Measurements from ENCODE around the gene NEBL.

Gene NEBL

DNA sequence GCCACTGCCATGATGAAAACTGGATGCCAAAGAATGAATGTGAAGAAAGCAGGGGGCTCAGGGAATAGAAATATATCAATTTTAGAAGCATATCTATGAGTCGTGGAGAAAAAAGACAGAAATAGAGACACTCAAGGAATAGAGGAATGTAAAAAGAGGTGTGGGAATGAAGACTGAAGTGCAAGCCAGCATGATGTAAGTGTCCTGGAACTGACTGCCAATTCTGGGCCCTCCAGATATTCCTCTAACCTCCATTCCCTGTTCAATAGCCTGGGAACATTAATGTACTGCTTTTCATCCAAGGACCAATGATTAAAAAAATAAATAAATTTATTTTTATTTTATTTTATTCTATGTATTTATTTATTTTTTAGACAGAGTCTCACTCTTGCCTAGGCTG is 40.6 kb downstream of the NEBL start:
- DNase-seq, result no peak

DNA sequence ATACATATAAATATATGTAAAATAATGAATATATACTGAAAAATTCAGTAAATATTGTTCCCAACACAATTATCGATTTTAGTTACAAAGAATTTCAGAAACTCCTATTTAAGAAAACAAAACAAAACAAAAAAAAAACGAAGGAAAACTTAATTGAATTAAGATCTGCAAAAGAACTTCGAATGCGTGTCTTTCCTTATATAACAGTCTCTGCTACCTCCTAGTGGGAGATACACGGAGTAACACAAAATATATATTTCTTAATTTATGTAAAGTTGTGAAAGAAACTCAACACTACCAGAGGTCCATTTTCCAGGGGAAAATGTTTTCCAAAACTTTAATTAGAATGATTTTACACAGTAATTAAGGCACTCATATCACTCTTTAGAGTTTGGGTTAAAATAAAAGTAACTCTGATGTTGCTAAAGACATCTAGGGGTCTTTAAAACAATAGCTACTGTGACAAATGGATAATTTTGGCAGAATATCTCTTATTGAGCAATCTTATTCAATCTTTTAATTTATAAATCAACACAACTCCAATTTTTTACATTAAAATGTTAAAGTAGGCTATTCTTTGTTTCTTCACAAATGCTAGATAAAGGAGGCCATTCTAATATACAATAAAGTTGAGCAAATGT is 41.6 kb downstream of the NEBL start:
- DNase-seq, result peak; percentile 1

DNA sequence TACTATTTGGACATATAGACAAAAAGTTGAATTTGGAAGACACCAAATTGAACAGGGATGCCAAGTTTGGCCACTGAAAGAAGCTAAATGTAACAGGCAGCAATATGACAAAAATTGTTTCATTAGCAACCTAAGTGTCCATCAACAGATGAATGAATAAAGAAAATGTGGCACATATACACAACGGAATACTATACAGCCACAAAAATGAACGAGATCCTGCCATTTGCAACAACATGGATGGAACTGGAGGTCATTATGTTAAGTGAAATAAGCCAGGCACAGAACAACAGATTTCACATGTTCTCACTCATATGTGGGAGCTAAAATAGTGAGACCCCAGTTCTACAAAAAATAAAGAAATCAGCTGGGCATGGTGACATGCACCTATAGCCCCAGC is 43.8 kb downstream of the NEBL start:
- DNase-seq, result no peak

DNA sequence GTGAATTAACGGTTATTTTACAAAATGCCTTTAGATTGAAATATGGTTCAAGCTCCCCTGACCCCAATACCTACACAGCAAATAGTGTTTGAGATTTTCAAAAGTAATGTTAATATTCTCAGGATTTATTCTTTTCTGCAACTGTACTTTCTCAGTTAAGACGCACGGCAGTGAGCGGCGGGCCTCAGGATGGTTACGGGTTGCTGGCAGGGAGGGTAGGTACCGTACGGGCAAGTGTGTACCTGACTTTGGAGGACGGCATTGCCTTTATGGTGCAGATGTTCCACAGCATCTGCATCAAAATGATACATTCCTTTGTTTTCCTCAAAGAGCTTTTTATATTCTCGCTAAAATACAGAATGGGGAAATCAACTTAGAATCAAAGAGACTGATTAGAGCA is 44.8 kb downstream of the NEBL start:
- no peak for DNase-seq

DNA sequence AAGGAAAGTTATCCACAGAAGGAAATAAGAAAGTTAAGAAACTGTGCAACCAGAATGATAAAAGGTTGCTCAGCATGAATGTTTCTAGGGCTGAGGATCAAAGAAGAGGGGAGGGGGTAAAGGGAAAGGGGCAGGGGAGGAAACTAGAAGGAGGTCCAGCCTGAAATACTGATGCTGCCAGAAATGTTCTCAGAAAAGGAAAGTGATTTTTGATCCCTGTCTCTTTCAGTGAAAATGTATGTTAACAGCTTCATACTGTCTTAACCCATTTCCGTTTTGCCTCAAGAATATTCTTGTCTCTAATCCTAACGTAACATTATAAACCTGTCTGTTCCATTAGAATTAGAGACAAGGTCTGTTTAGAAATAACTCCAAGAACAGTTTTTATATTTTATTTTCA is 49.6 kb downstream of the NEBL start:
- DNase-seq, result no peak

DNA sequence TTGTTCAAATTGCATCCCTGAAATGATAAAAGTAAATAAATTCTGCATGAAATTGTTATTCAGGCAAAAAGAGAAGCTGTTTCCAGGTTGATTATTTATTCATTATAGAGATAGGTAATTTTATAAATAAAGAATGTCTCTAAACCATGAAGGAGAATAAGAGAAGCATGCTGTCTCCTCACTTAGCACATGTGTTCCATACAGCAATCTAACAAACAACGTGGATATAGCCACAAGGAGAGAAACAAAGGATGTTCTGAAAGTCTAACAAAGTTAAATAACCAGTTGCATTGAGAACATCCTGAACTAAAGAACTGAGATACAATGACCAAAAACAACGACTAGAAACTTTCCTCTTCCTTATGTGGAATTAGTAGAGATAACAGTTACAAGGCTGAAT is 50.8 kb downstream of the NEBL start:
- no peak for DNase-seq

DNA sequence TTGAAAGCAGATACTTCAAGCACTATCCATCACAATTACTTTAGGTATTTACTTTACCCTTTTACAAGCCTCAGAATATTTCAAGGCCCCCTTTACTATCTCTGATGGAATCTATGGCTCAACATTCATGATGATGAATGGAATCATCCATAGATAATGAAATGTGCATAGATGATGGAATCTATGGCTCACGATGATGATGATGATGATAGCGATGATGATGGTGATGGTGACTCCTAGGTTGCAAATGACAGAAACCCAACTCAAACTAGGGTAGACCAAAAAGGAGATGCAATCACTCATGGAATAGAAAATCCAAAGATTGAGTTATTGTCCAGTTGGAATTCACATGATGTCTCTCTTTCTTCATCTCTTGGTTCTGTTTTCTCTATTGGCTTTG is 55.7 kb downstream of the NEBL start:
- no peak for DNase-seq

DNA sequence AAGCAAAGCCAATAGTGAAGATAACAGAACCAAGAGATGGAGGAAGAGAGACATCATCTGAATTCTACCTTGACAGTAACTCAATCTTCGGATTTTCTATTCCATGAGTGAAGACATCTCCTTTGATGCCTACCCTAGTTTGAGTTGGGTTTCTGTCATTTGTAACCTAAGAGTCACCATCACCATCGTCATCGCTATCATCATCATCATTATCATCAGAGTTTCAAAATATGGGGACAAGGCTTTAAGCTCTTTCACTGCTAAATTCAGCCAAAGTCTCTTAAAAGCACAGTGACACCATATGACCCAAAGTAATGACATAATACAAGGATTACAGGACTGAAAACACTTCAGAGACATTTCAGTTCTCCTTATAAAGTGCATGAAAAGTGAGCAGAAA is 57.2 kb downstream of the NEBL start:
- no peak for DNase-seq

DNA sequence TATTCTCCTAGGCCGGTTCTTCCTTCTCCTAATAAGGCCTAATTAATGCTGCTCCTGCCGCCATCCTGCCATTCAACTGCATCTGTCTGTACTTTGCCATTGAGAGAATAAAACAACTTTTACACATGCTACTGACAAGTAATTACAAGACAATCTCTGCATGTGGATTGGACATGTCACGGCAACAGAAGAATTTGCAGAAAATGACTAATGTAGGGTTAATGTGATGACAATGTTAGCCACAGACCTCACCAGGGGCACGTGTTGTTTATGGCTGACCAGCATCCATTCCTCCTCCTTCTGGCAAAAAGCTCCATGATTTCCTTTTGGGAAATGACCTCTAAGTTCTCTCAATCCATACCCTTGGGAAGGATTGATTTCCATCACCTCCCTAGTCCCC is 58.0 kb downstream of the NEBL start:
- DNase-seq, result no peak

DNA sequence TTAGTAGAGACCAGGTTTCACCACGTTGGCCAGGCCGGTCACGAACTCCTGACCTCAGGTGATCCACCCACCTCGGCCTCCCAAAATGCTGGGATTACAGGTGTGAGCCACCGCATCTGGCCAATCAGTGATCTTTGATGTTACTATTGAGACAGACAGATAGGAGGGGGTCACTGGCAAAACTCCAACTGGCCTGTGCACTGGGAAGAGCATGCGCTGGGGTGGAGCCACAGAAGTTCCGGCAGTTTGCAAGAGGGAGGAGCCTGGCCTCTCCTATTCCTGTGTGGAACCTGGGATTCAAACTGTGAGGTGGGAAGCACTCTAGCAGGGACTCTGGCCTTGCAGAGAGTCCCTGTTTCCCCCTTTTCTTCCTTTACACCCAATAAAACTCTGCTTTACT is 60.7 kb downstream of the NEBL start:
- no peak for DNase-seq

DNA sequence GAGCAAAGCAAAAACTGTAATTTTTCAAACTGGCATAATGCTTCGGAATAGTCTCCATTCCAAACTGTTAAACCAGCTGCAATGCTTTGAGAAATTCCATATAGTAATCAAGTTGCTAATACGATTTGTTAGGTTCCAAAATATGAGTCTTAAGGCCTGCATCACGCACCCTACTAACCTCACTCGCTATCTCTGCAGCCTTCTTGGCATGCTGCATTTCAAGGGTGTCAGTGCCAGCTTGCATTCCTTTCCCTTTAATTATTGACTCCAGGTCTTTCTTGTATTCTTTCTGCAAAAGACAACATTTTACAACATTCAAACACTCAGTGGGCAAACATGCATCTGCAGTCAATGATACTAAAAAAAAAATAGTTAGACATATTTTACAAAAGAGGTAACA is 61.8 kb downstream of the NEBL start:
- DNase-seq, result no peak

DNA sequence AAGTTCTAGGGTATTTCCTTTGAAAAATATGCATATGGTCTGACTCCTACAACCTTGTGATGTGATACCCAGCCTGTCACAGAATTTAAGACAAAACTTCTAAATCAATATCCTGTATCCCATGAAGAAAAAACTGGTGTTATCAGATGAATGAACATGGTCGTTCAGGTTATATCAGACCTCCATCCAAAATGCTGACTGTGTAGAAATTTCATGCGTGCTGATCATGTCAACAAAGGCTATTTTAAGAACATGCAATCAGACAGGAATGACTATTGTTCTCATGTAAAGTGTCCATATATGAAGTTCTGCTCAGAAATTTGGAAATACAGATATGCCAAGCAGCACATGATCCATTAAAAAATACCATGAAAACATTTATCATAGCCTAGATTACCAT is 62.3 kb downstream of the NEBL start:
- no peak for DNase-seq

DNA sequence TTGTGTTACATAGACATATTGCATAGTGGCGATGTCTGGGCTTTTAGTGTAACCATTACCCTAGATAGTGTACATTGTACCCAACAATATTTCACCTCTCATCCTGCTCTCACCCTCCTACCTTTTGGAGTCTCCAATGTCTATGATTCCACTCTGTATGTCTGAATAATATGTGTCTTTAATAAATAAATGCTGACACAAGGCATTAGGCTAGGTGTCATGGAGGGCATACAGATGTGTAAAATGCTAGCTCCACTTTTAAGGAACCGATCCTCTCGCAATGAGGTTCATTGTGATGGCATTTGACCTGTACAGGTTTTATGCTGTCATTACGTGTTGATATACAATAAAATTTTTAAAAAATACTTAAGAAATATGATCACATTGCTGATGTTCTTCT is 74.3 kb downstream of the NEBL start:
- DNase-seq, result no peak

DNA sequence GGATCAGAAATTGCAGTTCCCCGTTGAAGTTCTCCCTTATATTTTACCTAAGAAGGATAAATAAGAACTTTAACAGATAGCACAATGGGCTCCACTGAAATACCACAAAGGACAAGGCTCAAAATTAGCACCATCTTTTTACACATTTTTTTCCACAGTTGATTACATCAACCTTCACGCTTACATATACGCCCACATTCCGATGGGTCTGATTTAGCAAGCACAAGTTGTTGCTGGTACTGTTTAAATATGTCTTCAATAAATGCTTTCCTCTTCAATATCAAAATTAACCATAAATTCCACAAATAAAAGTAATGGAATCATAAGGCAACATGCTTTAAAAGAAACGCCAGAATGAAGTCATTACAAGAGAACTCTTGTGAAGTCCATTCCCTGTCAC is 79.5 kb downstream of the NEBL start:
- no peak for DNase-seq

DNA sequence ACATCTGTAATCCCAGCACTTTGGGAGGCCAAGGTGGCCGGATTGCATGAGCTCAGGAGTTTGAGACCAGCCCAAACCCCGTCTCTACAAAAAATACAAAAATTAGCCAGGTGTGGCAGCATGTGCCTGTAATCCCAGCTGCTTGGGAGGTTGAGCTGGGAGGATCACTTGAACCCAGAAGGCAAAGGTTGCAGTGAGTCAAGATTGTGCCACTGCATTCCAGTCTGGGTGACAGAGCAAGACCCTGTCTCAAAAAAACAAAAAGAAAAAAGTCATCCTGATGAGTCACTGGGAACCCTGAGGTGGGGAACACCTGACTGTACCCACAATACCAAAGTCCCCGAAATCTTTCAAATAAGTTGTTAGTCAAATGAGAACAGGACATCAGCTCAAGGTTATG is 80.0 kb downstream of the NEBL start:
- DNase-seq, result no peak

DNA sequence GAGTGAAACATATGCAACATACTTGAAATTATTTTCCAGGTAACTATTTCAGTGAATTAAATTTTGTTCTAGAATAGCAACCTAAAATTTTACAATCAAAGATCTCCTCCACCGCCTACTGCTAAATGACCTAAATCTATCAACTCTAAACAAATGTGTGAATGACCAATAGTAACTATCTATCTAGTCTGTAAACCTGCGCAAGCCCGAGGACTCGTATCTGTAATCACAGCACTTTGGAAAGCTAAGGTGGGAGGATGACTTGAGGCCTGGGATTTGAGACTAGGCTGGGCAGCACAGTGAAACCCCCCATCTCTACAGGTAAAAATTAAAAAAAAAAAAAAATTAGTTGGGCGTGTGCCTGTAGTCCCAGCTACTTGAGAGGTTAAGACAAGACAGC is 83.0 kb downstream of the NEBL start:
- no peak for DNase-seq

DNA sequence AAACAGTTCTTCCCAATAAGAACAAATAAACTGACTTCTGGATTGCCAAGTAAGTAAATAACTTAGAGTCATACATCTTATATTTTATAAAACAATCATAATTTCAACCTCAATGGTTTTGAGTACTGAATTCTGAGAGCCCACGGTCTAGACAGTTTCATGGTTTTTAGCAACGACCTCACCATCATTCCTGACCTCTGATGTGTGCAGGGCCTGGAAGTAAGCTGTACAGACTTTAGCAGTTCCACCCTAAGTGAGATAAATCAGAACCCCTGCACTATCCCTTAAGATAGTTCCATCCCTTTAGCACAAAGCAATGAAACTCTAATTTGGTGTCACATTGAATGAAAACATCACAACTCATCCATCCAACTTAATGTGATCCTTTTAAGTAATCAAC is 86.0 kb downstream of the NEBL start:
- no peak for DNase-seq

DNA sequence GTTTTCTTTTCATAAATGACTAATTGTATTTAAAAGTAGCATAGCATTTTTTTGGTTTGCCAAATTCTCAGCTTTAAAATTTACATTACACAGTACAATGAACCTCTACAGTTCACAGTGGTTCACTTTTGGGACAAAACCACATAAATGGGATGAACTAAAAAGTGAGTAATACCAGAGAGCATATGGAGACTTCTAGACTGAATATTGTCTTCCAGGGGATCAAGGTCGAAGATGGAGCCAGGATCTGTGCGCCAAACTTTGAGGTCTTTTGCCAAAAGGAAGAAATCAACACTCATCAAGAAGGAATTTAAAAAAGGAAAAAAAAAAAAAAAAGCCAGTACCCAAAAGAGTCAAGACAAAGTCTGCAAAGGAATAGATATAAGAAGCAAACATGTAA is 87.5 kb downstream of the NEBL start:
- DNase-seq, result no peak

DNA sequence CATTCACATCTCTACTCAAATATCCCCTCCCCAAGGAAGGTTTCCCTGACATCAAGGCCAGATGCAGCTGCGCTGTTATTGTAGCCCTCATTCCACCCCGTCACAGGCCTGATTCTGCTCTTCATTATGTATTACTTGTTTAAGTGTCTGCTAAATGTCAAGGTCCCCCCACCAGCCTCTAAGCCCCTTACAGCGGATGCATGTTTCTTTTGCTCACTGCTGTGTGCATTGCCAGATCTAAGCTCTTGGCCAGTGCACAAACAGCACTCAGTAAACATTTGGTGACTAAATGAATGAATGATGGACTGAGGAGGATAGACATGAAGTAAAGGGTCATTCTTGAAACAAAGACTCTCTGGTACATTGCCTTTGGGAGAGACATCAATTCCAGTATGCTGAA is 90.6 kb downstream of the NEBL start:
- no peak for DNase-seq

DNA sequence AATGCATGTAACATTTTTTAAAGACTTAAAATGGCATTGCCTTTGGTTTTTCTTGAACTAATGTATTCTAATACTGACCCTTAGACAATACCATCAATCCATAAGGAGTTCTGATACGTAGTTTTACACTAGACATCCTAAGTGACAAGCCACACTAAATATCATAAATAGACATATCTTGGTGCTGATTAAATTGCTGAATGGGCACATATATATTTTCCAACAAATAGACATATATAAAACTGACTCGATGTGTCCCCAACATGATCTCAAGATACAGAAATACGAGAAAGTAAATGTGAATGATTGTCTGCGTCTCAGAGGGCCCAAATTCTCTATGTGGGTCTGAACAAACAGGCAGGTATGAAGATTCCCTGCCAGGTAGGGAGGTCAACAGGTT is 99.8 kb downstream of the NEBL start:
- DNase-seq, result no peak

DNA sequence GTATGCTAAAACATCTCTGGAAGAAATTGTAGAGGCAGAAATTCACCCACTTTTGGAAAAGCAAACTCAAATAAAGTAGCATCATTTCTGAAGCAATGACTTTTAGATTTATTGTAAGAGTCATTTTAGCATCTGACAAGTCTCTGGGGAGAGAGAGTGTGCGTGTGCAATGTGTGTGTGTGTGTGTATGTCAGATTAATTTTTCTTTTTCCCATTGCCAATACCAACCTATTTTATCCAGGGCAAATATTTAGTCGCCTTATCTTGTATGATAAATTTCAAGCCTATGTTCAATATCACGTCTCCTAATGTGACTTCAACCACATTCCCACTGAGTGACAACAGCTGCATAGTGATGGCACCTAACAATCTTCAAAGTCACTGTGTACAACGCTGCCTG is 101.7 kb downstream of the NEBL start:
- no peak for DNase-seq

DNA sequence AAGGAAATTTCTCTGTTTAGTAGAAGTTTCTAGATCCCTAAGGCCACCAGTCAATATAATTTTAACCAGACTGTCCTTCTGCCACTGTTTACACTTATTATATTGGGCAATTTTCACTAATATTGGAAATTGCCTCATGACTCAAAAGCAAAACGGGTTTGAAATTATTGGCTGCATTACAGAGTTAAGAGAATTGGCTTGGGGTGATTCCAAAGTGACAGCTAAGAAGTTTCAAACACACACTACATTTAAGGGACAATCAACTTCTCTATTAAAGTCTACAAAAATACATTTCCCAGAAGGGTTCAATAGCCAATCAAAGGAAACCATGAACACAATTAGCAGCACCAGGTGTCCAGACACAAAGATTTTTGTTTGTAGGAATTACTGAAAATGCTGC is 111.9 kb downstream of the NEBL start:
- no peak for DNase-seq

DNA sequence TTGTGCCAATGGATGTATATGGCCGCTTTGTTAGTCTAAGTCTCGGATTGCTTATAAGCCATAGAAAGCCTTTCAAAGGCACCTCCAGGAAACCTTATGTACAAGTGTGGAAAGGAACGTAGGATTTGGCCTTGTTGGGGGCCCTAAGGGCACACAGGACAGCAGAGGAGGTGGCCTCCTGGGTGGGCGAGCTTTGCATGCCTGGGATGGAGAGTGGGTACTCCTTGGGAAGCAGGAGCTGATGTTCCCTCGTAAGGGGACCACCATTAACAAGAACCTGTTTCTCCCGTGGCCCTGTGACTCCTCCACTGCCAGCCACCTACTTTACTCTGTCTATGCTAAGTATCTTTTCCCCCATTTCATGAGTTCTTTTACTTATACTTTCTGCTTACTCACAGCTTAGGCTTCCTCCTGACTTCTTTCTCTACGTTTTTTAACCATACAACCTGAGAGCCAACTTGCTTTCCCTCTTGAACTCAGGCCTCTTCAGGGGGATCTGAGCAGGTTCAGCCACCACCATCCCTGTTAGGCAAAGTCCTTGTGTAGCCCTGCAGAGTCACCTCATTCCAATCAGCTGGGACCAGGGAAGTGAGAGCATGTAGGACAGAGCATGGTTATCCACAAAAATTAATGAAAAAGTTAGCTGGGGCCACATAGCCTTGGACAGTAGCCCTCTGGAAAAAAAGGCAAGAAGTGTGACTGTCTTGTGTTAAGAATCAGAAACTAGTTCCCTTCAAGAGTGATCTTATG is 118.9 kb downstream of the NEBL start:
- no peak for DNase-seq

DNA sequence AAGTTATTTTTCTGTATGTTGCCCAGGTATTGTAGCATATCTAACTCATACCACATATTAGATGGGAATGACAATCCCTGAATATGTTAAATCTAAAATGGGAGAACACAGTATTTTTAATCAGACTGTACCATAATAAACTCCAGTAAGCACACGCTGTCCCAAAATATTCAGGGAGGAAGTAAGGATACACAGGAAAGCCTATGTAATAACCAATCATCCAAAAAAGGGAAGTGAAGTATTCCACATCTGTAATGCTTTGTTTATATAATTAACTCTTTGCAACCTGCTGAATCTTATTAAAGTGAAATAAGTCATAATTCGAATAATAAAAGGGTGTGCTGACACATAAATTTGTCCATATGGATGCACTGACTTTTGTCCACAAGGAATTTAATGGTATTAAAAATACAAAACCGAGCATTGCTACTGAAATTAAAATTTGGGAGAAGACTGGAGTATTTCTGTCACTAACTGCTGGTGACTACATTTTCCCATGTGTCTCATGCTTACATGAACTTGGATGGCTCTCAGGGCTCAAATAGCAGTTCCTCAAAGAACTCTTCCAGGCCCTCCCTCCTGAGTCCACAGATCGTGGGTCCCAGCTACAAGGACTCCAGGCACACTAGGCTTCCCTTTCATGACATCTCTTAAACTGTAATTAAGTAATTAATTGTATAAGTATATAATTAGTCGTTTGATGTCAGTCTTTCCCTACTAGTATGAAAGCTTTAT is 120.6 kb downstream of the NEBL start:
- peak; percentile 17 for DNase-seq

DNA sequence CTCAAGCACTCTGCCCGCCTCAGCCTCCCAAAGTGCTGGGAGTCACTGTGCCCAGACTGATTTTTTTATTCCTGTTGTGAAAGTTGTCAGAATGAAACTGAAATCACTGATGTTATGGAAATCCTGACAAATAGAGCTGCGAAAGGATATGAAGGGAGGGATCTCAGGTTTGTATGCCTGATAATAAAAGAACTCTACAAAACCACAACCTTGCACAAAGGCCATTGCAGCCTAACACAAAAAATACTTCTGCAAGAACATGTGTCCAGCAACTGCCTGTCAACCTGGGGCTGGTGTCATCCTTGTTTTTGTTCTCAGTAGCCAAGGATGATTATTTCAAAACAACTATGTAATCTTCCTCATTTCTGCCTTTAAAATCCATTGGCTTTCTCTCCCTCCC is 126.1 kb downstream of the NEBL start:
- DNase-seq, result no peak

Data from NCI-H1105 (cell line).